Astrocyte of the cerebellum (primary cell): ENCODE results near the gene TWIST2.

Source experiments
- DNase-seq: peaks from one replicate; pipeline ENCODE4 v3.0.0-alpha.2; 2011; ENCODE audit warnings: low read depth
- H3K4me3 ChIP-seq: 2 replicates; pipeline ENCODE4 v1.5.1; 2011; ENCODE audit warnings: mild to moderate bottlenecking, low read depth, low read length, moderate library complexity
- CTCF ChIP-seq: IDR thresholded peaks from 2 replicates; pipeline ENCODE4 v1.5.1; 2012; ENCODE audit warnings: low read length, low read depth, moderate library complexity, mild to moderate bottlenecking; ENCODE audit errors: missing control alignments
- in situ Hi-C: cut with HindIII; loops from 2 replicates; pipeline ENCODE4 v1.10.0; 2017; ENCODE audit warnings: low sequenced_read_pairs

The TWIST2 gene

GRCh38 chr2:238955648-238956531 lies 108.0 kb downstream of the TWIST2 start:
- no peak overlapping the region for H3K4me3 ChIP-seq
- no peak for TF ChIP-seq CTCF
- DNase-seq, result no peak
- in situ Hi-C loops, result no loop called here

GRCh38 chr2:238956676-238957075 lies 108.8 kb downstream of the TWIST2 start:
- TF ChIP-seq CTCF, result no peak
- in situ Hi-C loops, result no loop called here
- DNase-seq, result no peak
- H3K4me3 ChIP-seq, result no peak overlapping the region
